ENCODE results near the gene ANXA1.

DNA sequence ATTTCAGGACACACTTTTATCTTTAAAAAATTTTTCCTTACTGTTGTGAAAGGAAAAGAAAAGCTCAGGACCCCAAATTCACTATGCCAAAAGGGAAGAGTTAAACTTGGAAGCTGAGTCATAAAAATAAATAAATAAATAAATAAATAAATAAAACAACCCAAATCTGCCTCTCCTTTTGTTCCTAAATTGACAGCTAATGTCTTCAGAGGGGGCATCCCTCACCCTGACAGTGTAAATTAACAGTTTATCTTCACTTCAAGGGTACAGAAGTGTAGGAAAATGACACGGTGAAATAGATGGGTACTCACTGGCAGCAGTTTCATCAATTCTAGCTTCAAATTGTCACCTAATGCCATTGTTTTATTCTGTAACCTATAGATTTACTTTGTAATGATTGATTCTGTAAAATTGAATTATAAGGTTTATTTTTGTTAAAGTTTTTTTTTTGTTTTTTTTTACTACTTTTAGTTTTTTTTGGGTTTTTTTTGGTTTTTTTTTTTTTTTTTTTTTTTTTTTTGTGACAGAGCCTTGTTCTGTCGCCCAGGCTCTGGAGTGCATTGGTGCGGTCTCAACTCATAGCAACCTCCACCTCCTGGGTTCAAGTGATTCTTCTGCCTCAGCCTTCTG lies 18.5 kb upstream of the ANXA1 start:
- TF ChIP-seq EZH2 (IDR thresholded peaks at IDR 0.05; ENCODE audit: insufficient read depth, poor library complexity, severe bottlenecking) (no peak), EZH2phosphoT487 (IDR thresholded peaks at IDR 0.05; ENCODE audit: insufficient read depth, low read depth) (no peak)
